NCI-H2107 treated with DMSO at 0.1 percent for 48 hours (cell line): Measurements from ENCODE around the gene PPP6C.
"Not testable (repeated sequence)": the region's sequence is repeated elsewhere in the genome, so short reads cannot be mapped to it uniquely, and the experiment has no call there.

Experiments
- DNase-seq: peaks from one replicate; lab custom pipeline; 2025; ENCODE audit not compliant: unreplicated experiment; lab: John Stamatoyannopoulos, UW

The PPP6C gene

DNA sequence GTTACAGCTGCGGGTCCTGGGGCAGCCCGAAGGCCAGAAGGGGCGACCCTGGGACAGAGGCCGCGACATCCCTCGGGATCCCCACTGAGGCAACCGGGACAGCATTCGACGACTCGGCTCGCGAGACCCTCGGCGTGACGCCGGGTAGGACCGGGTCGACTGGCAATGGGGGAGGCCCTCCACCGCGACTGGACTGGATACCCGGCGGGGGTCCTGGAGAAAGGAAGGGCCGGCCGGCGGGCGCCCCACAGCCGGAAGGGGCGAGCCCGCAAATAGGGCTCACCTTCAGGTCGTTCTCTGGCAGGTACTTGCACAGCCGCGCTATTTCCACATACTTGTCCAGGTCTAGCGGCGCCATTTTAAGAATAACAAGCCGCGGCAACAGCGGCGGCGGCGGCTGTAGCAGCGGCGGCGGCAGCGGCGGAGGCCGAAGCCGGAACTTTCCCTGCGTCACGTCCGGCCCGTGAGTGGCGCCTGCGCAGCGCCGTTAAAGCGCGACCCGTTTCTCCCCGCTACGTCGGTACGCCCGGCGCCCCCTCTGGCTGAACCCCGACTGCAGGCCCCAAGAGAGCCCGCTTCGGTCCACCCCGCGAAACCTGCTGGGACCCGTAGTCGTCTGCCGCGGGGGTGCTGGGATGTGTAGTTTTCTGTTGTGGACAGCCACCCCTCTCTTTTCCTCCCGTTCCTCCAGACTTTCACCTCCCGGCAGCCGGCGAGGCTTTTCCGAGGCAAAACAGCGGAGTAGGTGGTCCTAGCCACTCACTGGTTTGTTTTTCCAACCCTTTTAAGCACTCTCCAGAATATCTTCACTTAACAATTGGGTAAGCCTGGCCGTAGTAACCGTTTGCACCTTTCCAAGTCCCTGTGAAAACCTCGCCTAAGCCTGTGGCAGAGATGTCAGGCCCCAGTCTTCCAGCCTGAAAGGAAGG is at the start of gene PPP6C:
Gene PPP6C (minus strand): TSS at position 443 of the 929 bp plus-strand sequence. CDS start 85 bp downstream, at position 358.
- DNase-seq = peak; percentile 83

- no peak for DNase-seq
Observed at GRCh38 chr9:125238915-125239446, 49.4 kb upstream of the PPP6C start.

- DNase-seq = no peak
Observed at GRCh38 chr9:125238127-125238914, 48.7 kb upstream of the PPP6C start.

- DNase-seq = not testable (repeated sequence)
Observed at GRCh38 chr9:125236520-125237159, 47.0 kb upstream of the PPP6C start.

GRCh38 chr9:125235804-125236519 is 46.4 kb upstream of the PPP6C start:
- DNase-seq = no peak

GRCh38 chr9:125234099-125234498 is 44.5 kb upstream of the PPP6C start:
- not testable (repeated sequence) for DNase-seq

GRCh38 chr9:125233678-125234077 is 44.1 kb upstream of the PPP6C start:
- no peak for DNase-seq

GRCh38 chr9:125227761-125228160 is 38.2 kb upstream of the PPP6C start:
- DNase-seq = no peak

- DNase-seq = not testable (repeated sequence)
Observed at GRCh38 chr9:125224858-125225257, 35.3 kb upstream of the PPP6C start.

DNA sequence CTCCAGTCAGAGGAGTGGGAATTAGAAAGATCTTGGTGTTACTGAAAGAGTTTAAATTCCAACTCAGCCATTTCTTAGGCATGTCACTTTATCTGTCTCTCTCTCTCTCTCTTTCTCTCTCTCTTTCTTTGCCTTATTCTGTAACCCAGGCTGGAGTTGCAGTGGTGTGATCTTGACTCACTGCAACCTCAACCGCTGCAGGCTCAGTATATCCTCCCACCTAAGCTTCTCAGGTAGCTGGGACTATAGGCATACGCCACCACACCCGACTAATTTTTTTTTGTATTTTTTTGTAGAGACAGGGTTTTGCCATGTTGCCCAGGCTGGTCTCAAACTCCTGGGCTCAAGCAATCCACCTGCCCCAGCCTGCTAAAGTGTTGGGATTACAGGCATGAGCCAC is 29.0 kb upstream of the PPP6C start:
- no peak for DNase-seq

DNA sequence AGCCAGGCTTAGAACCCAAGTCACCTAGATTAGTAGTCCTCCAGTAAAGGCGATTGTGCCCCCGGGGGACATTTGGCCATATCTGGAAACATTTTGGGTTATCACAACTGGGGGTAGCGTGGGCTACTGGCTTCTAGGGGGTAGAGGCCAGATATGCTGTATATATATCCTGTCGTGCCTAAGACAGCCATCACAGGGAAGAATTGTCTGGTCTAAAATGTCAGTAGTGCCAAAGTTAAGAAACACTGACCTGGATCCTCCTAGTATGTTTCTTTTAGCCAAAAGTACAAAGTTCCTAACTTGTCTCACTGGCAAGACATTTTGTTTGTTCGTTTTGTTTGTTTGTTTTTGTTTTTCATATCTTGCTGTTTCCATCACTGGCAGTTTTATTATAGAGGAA is 24.6 kb upstream of the PPP6C start:
- DNase-seq = no peak

DNA sequence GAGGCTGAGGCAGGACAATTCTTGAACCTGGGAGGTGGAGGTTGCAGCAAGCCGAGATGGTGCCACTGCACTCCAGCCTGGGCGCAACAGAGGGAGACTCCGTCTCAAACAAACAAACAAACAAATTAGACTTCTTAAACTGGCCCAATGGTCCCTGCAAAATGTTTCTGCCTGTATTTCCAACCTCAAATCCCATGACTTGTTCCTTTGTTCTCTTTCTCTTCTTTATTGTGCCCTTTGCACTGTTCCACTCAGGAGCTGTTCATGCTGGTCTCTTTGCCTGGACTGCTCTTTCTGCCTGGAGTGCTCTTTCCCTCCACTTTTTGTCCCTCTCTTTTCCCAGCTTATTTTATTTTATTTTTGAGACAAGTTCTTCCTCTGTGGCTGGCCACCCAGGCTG is 14.9 kb upstream of the PPP6C start:
- no peak for DNase-seq

GRCh38 chr9:125202846-125203618 is 13.4 kb upstream of the PPP6C start:
- DNase-seq = no peak

GRCh38 chr9:125200216-125201047 is 10.8 kb upstream of the PPP6C start, which contains the start of gene RABEPK:
RABEPK (plus strand) TSS chr9:125200542; CDS start chr9:125203014, 2,472 bp downstream.
- DNase-seq = peak; percentile 39

DNA sequence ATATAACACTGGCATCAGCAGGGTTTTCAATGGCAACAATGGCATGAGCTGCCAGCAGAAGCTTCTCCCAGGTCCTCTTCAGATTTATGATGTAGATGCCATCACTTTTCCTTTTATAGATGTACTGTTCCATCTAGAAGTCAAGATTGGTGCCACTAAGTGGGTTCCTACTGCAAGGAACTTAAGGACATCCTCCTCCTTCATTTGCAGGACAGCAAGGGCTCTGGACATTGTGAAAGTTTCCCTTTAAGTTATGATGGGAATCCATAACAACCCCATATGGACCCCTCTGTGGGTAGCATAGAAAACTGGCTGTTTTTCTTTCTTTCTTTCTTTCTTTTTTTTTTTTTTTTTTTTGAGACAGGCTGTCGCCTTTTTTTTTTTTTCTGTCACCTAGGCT is 6.0 kb upstream of the PPP6C start:
- not testable (repeated sequence) for DNase-seq

DNA sequence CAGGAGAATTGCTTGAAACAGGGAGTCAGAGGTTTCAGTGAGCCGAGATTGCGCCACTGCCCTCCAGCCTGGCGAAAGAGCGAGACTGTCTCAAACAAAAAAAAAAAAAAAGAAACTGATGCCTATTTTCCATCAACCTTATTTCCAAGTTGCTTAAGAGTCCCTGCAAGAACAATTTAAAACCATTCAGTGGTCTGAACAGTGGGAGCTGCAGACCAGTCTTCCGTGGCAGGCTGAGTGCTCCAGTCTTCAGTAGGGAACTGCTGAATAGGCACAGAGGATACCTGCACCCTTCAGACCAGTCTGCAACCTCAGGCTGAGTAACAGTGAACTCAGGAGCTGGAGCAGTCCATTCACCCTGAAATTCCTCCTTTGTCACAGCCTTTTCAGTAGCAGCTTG is 4.9 kb upstream of the PPP6C start:
- not testable (repeated sequence) for DNase-seq

DNA sequence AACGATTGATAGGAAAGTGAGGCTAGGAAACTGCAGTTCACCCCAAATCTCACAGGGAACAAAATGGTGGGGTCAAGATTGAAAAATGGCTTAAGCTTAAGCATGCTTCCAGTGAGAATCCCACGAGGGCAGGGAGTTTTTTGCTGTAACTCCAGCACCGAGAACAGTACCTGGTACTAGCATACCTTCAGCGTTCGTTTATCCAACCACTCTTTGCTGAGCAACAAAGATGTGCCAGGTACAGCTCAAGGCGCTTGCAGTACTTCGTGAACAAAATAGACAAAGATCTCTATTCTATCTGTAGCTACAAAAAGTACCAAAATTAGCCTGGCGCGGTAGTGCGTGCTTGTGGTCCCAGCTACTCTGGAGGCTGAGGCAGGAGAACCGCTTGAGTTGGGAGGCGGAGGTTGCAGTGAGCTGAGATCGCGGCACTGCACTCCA is 778 bp upstream of the PPP6C start:
- DNase-seq = no peak

GRCh38 chr9:125189011-125189360 is 617 bp downstream of the PPP6C start:
- DNase-seq = no peak

DNA sequence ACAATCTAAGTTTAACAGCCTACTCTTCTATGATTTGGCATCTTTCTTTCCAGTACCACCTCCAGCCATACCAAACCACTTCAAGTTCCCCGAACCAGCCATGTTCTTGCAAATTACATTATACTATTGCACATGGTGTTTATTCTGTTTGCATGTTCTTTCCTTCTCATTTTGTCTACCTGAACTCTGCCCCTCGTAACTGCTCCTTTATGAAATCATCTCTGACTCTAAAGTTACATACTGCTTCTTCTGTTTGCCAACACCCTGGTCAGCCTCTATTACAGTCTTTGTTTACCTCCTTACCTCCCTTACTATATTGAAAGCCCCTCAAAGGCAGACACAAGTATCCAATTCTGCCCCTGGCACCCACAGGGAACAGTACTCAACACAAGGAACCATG is 6.0 kb downstream of the PPP6C start:
- no peak for DNase-seq
